Measurements from ENCODE around the gene CCDC192.

DNA sequence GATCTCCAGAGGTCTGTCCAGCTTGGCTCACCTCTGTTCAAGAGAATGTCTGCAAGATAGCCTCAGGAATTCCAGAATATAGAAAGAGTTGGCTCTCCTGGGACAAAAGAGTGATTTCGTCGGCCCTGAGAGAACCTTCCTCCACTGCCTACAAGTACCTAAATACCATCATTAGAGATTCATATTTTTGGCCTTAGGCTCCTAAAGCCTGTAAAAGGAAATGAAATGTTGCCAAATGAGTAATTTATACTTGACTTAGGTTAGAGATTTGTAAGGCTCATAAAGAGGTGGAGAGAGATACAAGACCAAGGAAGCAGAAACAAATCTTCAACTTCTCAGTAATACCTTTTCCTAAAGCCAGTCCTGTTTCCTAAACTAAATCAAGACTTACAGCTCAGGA is 146.2 kb downstream of the CCDC192 start:
- TF ChIP-seq EZH2 (IDR thresholded peaks at IDR 0.05; ENCODE audit: borderline replicate concordance, low read depth, low read length, poor library complexity, severe bottlenecking) (no peak), CTCF (conservative IDR thresholded peaks at IDR 0.05; ENCODE audit: low read depth, low read length) (no peak)
